IMR-90 (cell line): ENCODE data around the gene TMEM120A. TPM values are rescaled to one million over a fixed set of nuclear protein-coding genes. Genes with fewer than 3 reads are reported as not detected.

Experiments used
- ATAC-seq: fragments of 200-7000 bp; cut with Tn5 transposase; 2 replicates; pipeline ENCODE4 v1.9.1; 2020; ENCODE audit warnings: low read depth, mild to moderate bottlenecking, moderate library complexity
- BruUV-seq: library from RNA; stranded (reverse); fragments of 400-500 nt; replicated peaks from 2 replicates; lab custom pipeline; 2021; lab: Mats Ljungman, UMichigan
- CTCF ChIA-PET: fragments of 300-600 bp; formaldehyde crosslinking; extraction: SDS; loops from one replicate; lab custom pipeline; 2021; ENCODE audit warnings: antibody characterized with exemption; lab: Yijun Ruan, JAX
- POLR2A ChIA-PET: fragments of 300-600 bp; sonication (Branson Sonifier 250); formaldehyde crosslinking; loops from one replicate; lab custom pipeline; 2022; ENCODE audit warnings: antibody characterized with exemption; ENCODE audit not compliant: unreplicated experiment; lab: Charles Lee
- DNase-seq: peaks from one replicate; pipeline ENCODE4 v3.0.0; 2013
- H2AFZ ChIP-seq: replicated peaks from 2 replicates; pipeline ENCODE3; 2013; ENCODE audit warnings: low read length, mild to moderate bottlenecking; ENCODE audit not compliant: poor library complexity
- H2AK5ac ChIP-seq: 2 replicates; pipeline ENCODE4 v1.6.1; 2013; ENCODE audit warnings: low read depth, low read length, inconsistent platforms
- H2AK9ac ChIP-seq: replicated peaks from 2 replicates; pipeline ENCODE3; 2013; ENCODE audit warnings: mild to moderate bottlenecking, low read depth, low read length, moderate library complexity; ENCODE audit not compliant: poor library complexity
- H2BK120ac ChIP-seq: 2 replicates; pipeline ENCODE4 v1.6.1; 2013; ENCODE audit warnings: low read depth, low read length, inconsistent platforms
- H2BK15ac ChIP-seq: 3 replicates; pipeline ENCODE4 v1.6.1; 2013; ENCODE audit warnings: low read depth, low read length, inconsistent platforms
- H2BK20ac ChIP-seq: 2 replicates; pipeline ENCODE4 v1.6.1; 2013; ENCODE audit warnings: low read depth, mild to moderate bottlenecking, inconsistent platforms, low read length, moderate library complexity
- H2BK5ac ChIP-seq: 2 replicates; pipeline ENCODE4 v1.6.1; 2013; ENCODE audit warnings: mild to moderate bottlenecking, low read depth, low read length, inconsistent platforms; ENCODE audit not compliant: poor library complexity, severe bottlenecking
- H3K14ac ChIP-seq: replicated peaks from 2 replicates; pipeline ENCODE4 v1.6.1; 2013; ENCODE audit warnings: low read depth, low read length, inconsistent platforms
- H3K18ac ChIP-seq: 2 replicates; pipeline ENCODE4 v1.6.1; 2013; ENCODE audit warnings: low read depth, low read length, control low read depth
- H3K23ac ChIP-seq: 2 replicates; pipeline ENCODE4 v1.6.1; 2013; ENCODE audit warnings: low read depth, low read length, inconsistent platforms
- H3K27ac ChIP-seq: 2 replicates; pipeline ENCODE4 v1.5.1; 2013; ENCODE audit warnings: mild to moderate bottlenecking, control low read depth, low read length; ENCODE audit not compliant: insufficient read depth
- H3K27me3 ChIP-seq: 2 replicates; pipeline ENCODE4 v1.6.1; 2013; ENCODE audit warnings: low read length; ENCODE audit not compliant: control insufficient read depth, insufficient read depth
- H3K36me3 ChIP-seq: 2 replicates; pipeline ENCODE4 v1.6.1; 2013; ENCODE audit warnings: low read length, mixed read lengths; ENCODE audit not compliant: control insufficient read depth, insufficient read depth
- H3K4ac ChIP-seq: 2 replicates; pipeline ENCODE4 v1.6.1; 2013; ENCODE audit warnings: low read depth, low read length, inconsistent platforms
- H3K4me1 ChIP-seq: 2 replicates; pipeline ENCODE4 v1.6.1; 2013; ENCODE audit warnings: low read length, mixed read lengths; ENCODE audit not compliant: control insufficient read depth, insufficient read depth
- H3K4me2 ChIP-seq: 2 replicates; pipeline ENCODE4 v1.6.1; 2013; ENCODE audit warnings: low read depth, mild to moderate bottlenecking, control low read depth, low read length, moderate library complexity
- H3K4me3 ChIP-seq: 2 replicates; pipeline ENCODE4 v1.5.1; 2013; ENCODE audit warnings: low read depth, mild to moderate bottlenecking, control low read depth, low read length, moderate library complexity; ENCODE audit not compliant: insufficient read depth
- H3K56ac ChIP-seq: 2 replicates; pipeline ENCODE4 v1.6.1; 2013; ENCODE audit warnings: low read length, inconsistent platforms; ENCODE audit not compliant: insufficient read depth; ENCODE audit errors: extremely low read depth
- H3K79me1 ChIP-seq, 2 experiments: 2 replicates each; pipeline ENCODE4 v1.6.1; 2013; ENCODE audit warnings: low read length in 2 of 2, inconsistent platforms in 1 of 2, low read depth in 1 of 2
- H3K9ac ChIP-seq: 2 replicates; pipeline ENCODE4 v1.6.1; 2013; ENCODE audit warnings: low read depth, low read length, control low read depth
- H3K9me1 ChIP-seq: 2 replicates; pipeline ENCODE4 v1.6.1; 2013; ENCODE audit warnings: low read length, inconsistent platforms; ENCODE audit not compliant: insufficient read depth
- H3K9me3 ChIP-seq: 2 replicates; pipeline ENCODE4 v1.6.1; 2013; ENCODE audit warnings: low read length; ENCODE audit not compliant: control insufficient read depth, insufficient read depth
- H4K20me1 ChIP-seq: 2 replicates; pipeline ENCODE4 v1.6.1; 2013; ENCODE audit warnings: low read length, inconsistent platforms; ENCODE audit not compliant: insufficient read depth
- H4K5ac ChIP-seq: 2 replicates; pipeline ENCODE4 v1.6.1; 2013; ENCODE audit warnings: mild to moderate bottlenecking, low read depth, low read length, control low read depth
- H4K8ac ChIP-seq, 2 experiments: 2 replicates each; pipeline ENCODE4 v1.6.1; 2013; ENCODE audit warnings: low read depth in 2 of 2, low read length in 2 of 2, control low read depth in 1 of 2, inconsistent platforms in 1 of 2
- H4K91ac ChIP-seq: 2 replicates; pipeline ENCODE4 v1.6.1; 2013; ENCODE audit warnings: low read depth, low read length, inconsistent platforms; ENCODE audit not compliant: insufficient read depth
- BHLHE40 ChIP-seq: fragments of 150-350 bp; IDR thresholded peaks from 2 replicates; pipeline ENCODE4 v1.6.1; 2016; ENCODE audit warnings: mild to moderate bottlenecking, low read depth, low read length
- CEBPB ChIP-seq: IDR thresholded peaks from 2 replicates; pipeline ENCODE4 v1.6.1; 2012; ENCODE audit warnings: low read depth, low read length, improper control_type of control experiment
- CHD1 ChIP-seq: IDR thresholded peaks from 2 replicates; pipeline ENCODE4 v1.6.1; 2012; ENCODE audit warnings: low read depth, low read length, improper control_type of control experiment
- CTCF ChIP-seq: conservative IDR thresholded peaks from 2 replicates; pipeline ENCODE4 v1.5.1; 2012; ENCODE audit warnings: mild to moderate bottlenecking, low read depth, low read length, improper control_type of control experiment
- FOS ChIP-seq: fragments of 150-350 bp; IDR thresholded peaks from 2 replicates; pipeline ENCODE4 v1.6.1; 2016; ENCODE audit warnings: low read depth, low read length
- MAFK ChIP-seq: IDR thresholded peaks from 2 replicates; pipeline ENCODE4 v1.6.1; 2012; ENCODE audit warnings: low read depth, low read length, improper control_type of control experiment
- MXI1 ChIP-seq: IDR thresholded peaks from 2 replicates; pipeline ENCODE4 v1.6.1; 2012; ENCODE audit warnings: low read depth, mild to moderate bottlenecking, low read length, moderate library complexity, borderline replicate concordance
- NFE2L2 ChIP-seq: fragments of 150-350 bp; IDR thresholded peaks from 2 replicates; pipeline ENCODE4 v1.6.1; 2016; ENCODE audit warnings: low read depth, mild to moderate bottlenecking, low read length
- POLR2A ChIP-seq: IDR thresholded peaks from 2 replicates; pipeline ENCODE4 v1.6.1; 2012; ENCODE audit warnings: mild to moderate bottlenecking, low read depth, low read length
- RCOR1 ChIP-seq: IDR thresholded peaks from 2 replicates; pipeline ENCODE4 v1.6.1; 2012; ENCODE audit warnings: mild to moderate bottlenecking, low read length, improper control_type of control experiment; ENCODE audit not compliant: insufficient replicate concordance
- RFX5 ChIP-seq: IDR thresholded peaks from 2 replicates; pipeline ENCODE4 v1.8.0; 2012; ENCODE audit warnings: low read depth, mild to moderate bottlenecking, low read length, moderate library complexity
- SMC3 ChIP-seq: fragments of 150-350 bp; IDR thresholded peaks from 2 replicates; pipeline ENCODE4 v1.6.1; 2016; ENCODE audit warnings: low read depth, mild to moderate bottlenecking, antibody characterized with exemption, low read length, moderate library complexity
- USF2 ChIP-seq: fragments of 150-350 bp; IDR thresholded peaks from 2 replicates; pipeline ENCODE4 v1.6.1; 2017; ENCODE audit warnings: mild to moderate bottlenecking, antibody characterized with exemption, low read length, low read depth
- WGBS, 2 experiments: methylation state at CpG; one replicate each; pipeline versions ENCODE4 v1.1.5 to v1.1.7; 2013; ENCODE audit warnings: missing lambda C conversion rate in 2 of 2; ENCODE audit not compliant: insufficient read length in 1 of 2; ENCODE audit errors: extremely low coverage in 2 of 2; 5-methylcytosine and 5-hydroxymethylcytosine counted together
- dilution Hi-C: fragments of 300-500 bp; cut with HindIII; formaldehyde crosslinking; loops from one replicate; pipeline ENCODE4 v1.14.3; 2018; ENCODE audit warnings: low sequenced_read_pairs; ENCODE audit not compliant: unreplicated experiment
- in situ Hi-C: fragments of 300-500 bp; cut with MboI; formaldehyde crosslinking; loops from 3 replicates; pipeline ENCODE4 v1.14.3; 2019; ENCODE audit warnings: low sequenced_read_pairs, inconsistent platforms, mixed read lengths
- intact Hi-C: fragments of 100-400 bp; cut with micrococcal nuclease; formaldehyde crosslinking; loops from 2 replicates; pipeline ENCODE4 v1.10.0; 2022
- polyA plus RNA-seq, 3 experiments: library from polyadenylated mRNA; depleted of rRNA; stranded (reverse); fragments of >200 nt; gene quantifications; 2 replicates each; pipeline ENCODE4 v1.2.3, GENCODE V29; 2012; ENCODE audit warnings: low replicate concordance in 1 of 3
- total RNA-seq: library from RNA; depleted of rRNA; stranded (reverse); fragments of >200 nt; gene quantifications from 2 replicates; pipeline ENCODE4 v1.2.3, GENCODE V29; 2012

TMEM120A gene
- total and polyA plus RNA-seq, 2 of the 4 experiments (the other 2 are of a cell fraction), result 32.1 to 39.3 TPM

- no TSS peak for BruUV-seq
- POLR2A ChIA-PET, result no interaction called here
- no peak for ATAC-seq
- no peak overlapping the region for H3K14ac ChIP-seq
- intact Hi-C loops, result loop anchor here (10.0 kb wide), 1 partner anchor 102 kb away; the partner anchor contains the start of gene POR
- peaks cover 7% of the 10 kb centered on the region; the same call in 1 of the 2 replicates for H3K9me1 ChIP-seq
- dilution Hi-C loops, result no loop called here
- no peaks in the 10 kb centered on the region for H3K9me3 ChIP-seq
- H2BK15ac ChIP-seq, result no peak overlapping the region
- peaks cover 4% of the 10 kb centered on the region; the same call in 1 of the 2 replicates for H3K4me1 ChIP-seq
- H2AK5ac ChIP-seq, result no peak overlapping the region
- peaks cover 4% of the 10 kb centered on the region for H3K36me3 ChIP-seq
- WGBS, 2 experiments, result no CpG with 5 or more reads among the region's 13 CpGs
- peak; percentile 41 for DNase-seq
- no peaks in the 10 kb centered on the region for H3K79me1 ChIP-seq
- H3K18ac ChIP-seq, result no peak overlapping the region
- no peak overlapping the region for H3K56ac ChIP-seq
- H4K20me1 ChIP-seq, result 0 out of 2 replicates have a peak, but pooled peaks cover 8% of the 10 kb centered on the region
- H2BK20ac ChIP-seq, result no peak overlapping the region
- H3K9ac ChIP-seq, result no peak overlapping the region
- H2BK5ac ChIP-seq, result no peak overlapping the region
- CTCF ChIA-PET, result no interaction called here
- no peak overlapping the region for H3K4me2 ChIP-seq
- H3K4ac ChIP-seq, result no peak overlapping the region
- H2BK120ac ChIP-seq, result no peak overlapping the region
- H3K23ac ChIP-seq, result no peak overlapping the region
- no peak overlapping the region for H4K5ac ChIP-seq
- H4K8ac ChIP-seq, result no peak overlapping the region
- no peak overlapping the region for H2AFZ ChIP-seq
- no peak overlapping the region for H4K91ac ChIP-seq
- H3K27ac ChIP-seq, result no peak overlapping the region
- TF ChIP-seq CTCF (no peak), SMC3 (no peak), MXI1 (no peak), CHD1 (no peak), MAFK (no peak), CEBPB (no peak), BHLHE40 (no peak), NFE2L2 (no peak), POLR2A (no peak), RCOR1 (no peak), RFX5 (no peak), USF2 (no peak), FOS (no peak)
- in situ Hi-C loops, result loop anchor here (5.0 kb wide), 1 partner anchor 149 kb away; no protein-coding TSS in a partner anchor
- H2AK9ac ChIP-seq, result no peak overlapping the region
- no peaks in the 10 kb centered on the region for H3K27me3 ChIP-seq
- no peak overlapping the region for H3K4me3 ChIP-seq
Measured at GRCh38 chr7:76016191-76016947, 22.0 kb upstream of the TMEM120A start.
